C4-2B (cell line): ENCODE results near the gene GAS6.
"Not testable (repeated sequence)": the region's sequence is repeated elsewhere in the genome, so short reads cannot be mapped to it uniquely, and the experiment has no call there.

Experiments
- H3K27ac ChIP-seq: fragments of 450-650 bp; 2 replicates; pipeline ENCODE4 v1.5.1; 2017
- CTCF ChIP-seq: fragments of 450-650 bp; conservative IDR thresholded peaks from 2 replicates; pipeline ENCODE4 v1.5.1; 2017; ENCODE audit warnings: mild to moderate bottlenecking
- ZFX ChIP-seq: fragments of 450-650 bp; IDR thresholded peaks from 2 replicates; pipeline ENCODE4 v1.6.1; 2017

The GAS6 gene

GRCh38 chr13:113802090-113802531, 61.8 kb downstream of the GAS6 start:
- no peak for TF ChIP-seq ZFX
- TF ChIP-seq CTCF = no peak
- no peak overlapping the region for H3K27ac ChIP-seq

- no peak for TF ChIP-seq CTCF
- TF ChIP-seq ZFX = no peak
- H3K27ac ChIP-seq = no peak overlapping the region
These were observed 62.5 kb downstream of the GAS6 start for GRCh38 chr13:113801289-113801961.

GRCh38 chr13:113800576-113800926, 63.3 kb downstream of the GAS6 start:
- TF ChIP-seq ZFX (no peak), CTCF (no peak)
- no peak overlapping the region for H3K27ac ChIP-seq

GRCh38 chr13:113798200-113798811, 65.6 kb downstream of the GAS6 start:
- TF ChIP-seq ZFX (no peak), CTCF (no peak)
- H3K27ac ChIP-seq = no peak overlapping the region

GRCh38 chr13:113796964-113797676, 66.8 kb downstream of the GAS6 start:
- no peak for TF ChIP-seq CTCF
- TF ChIP-seq ZFX = no peak
- H3K27ac ChIP-seq = no peak overlapping the region

- H3K27ac ChIP-seq = no peak overlapping the region
- TF ChIP-seq ZFX (no peak), CTCF (no peak)
These were observed 67.5 kb downstream of the GAS6 start for GRCh38 chr13:113796211-113796963.

GRCh38 chr13:113795362-113795761, 68.5 kb downstream of the GAS6 start:
- not testable (repeated sequence) for H3K27ac ChIP-seq
